NCI-H1694 treated with DMSO at 0.1 percent for 48 hours (cell line): ENCODE measurements around the gene PDLIM7.

Source experiments
- DNase-seq: peaks from one replicate; lab custom pipeline; 2025; lab: John Stamatoyannopoulos, UW

Gene PDLIM7

GRCh38 chr5:177456976-177457851 lies 40.2 kb downstream of the PDLIM7 start:
- peak; percentile 73 for DNase-seq

- no peak for DNase-seq
These were observed 40.8 kb downstream of the PDLIM7 start for GRCh38 chr5:177456591-177456964.

GRCh38 chr5:177455661-177456590 lies 41.5 kb downstream of the PDLIM7 start:
- DNase-seq, result peak; percentile 62

GRCh38 chr5:177455036-177455660 lies 42.3 kb downstream of the PDLIM7 start:
- DNase-seq, result peak; percentile 63

- DNase-seq, result peak; percentile 65
These were observed 42.9 kb downstream of the PDLIM7 start for GRCh38 chr5:177454397-177455035.

- no peak for DNase-seq
These were observed 43.5 kb downstream of the PDLIM7 start for GRCh38 chr5:177453852-177454396.

GRCh38 chr5:177452688-177453638 lies 44.4 kb downstream of the PDLIM7 start:
- DNase-seq, result no peak

GRCh38 chr5:177450667-177451424 lies 46.6 kb downstream of the PDLIM7 start:
- no peak for DNase-seq

- DNase-seq, result no peak
These were observed 48.0 kb downstream of the PDLIM7 start for GRCh38 chr5:177449140-177450061.

- DNase-seq, result no peak
These were observed 49.0 kb downstream of the PDLIM7 start for GRCh38 chr5:177448244-177448950.

GRCh38 chr5:177447611-177448243 lies 49.7 kb downstream of the PDLIM7 start:
- no peak for DNase-seq

GRCh38 chr5:177447066-177447610 lies 50.3 kb downstream of the PDLIM7 start:
- no peak for DNase-seq

GRCh38 chr5:177446200-177447065 lies 51.0 kb downstream of the PDLIM7 start, which contains the start of gene PRR7:
TSS of gene PRR7 (plus strand) at chr5:177446814. CDS start at chr5:177455068, 8,254 bp downstream.
- DNase-seq, result peak; percentile 20

- DNase-seq, result no peak
These were observed 51.5 kb downstream of the PDLIM7 start for GRCh38 chr5:177445917-177446199.

- DNase-seq, result no peak
These were observed 52.1 kb downstream of the PDLIM7 start for GRCh38 chr5:177445052-177445916.
